Activated CD8-positive, alpha-beta T cell treated with anti-CD3 and anti-CD28 coated beads for 36 hours (primary cell): Measurements from ENCODE around the gene PTPN20. TPM values are rescaled to one million over a fixed set of nuclear protein-coding genes. Genes with fewer than 3 reads are reported as not detected.

Experiments
- ATAC-seq: fragments of 200-7000 bp; cut with Tn5 transposase; one replicate; pipeline ENCODE4 v1.10.0; 2021; ENCODE audit warnings: mild to moderate bottlenecking, moderate library complexity
- CTCF ChIA-PET: fragments of 350-600 bp; sonication (Branson Sonifier 250); formaldehyde crosslinking; loops from one replicate; lab custom pipeline; 2021; ENCODE audit warnings: antibody characterized with exemption; lab: Charles Lee
- POLR2A ChIA-PET: fragments of 350-600 bp; sonication (Branson Sonifier 250); formaldehyde crosslinking; loops from one replicate; lab custom pipeline; 2021; ENCODE audit warnings: antibody characterized with exemption; lab: Charles Lee
- DNase-seq: peaks from one replicate; pipeline ENCODE4 v3.0.0-alpha.2; 2020
- H3K27ac Mint-ChIP-seq: one replicate; pipeline ENCODE4 v1.8.0; 2021; ENCODE audit warnings: mild to moderate bottlenecking, mixed read lengths
- H3K27me3 Mint-ChIP-seq: one replicate; pipeline ENCODE4 v1.8.0; 2021; ENCODE audit warnings: mixed read lengths
- H3K36me3 Mint-ChIP-seq: one replicate; pipeline ENCODE4 v1.8.0; 2021; ENCODE audit warnings: low read depth, mixed read lengths
- H3K4me1 Mint-ChIP-seq: one replicate; pipeline ENCODE4 v1.8.0; 2021; ENCODE audit warnings: low read depth, mixed read lengths
- H3K4me3 Mint-ChIP-seq: one replicate; pipeline ENCODE4 v1.8.0; 2021; ENCODE audit warnings: mild to moderate bottlenecking, moderate library complexity, mixed read lengths
- H3K9me3 Mint-ChIP-seq: one replicate; pipeline ENCODE4 v1.8.0; 2021; ENCODE audit warnings: mixed read lengths
- CTCF ChIP-seq: fragments of 200-600 bp; IDR thresholded peaks from one replicate; pipeline ENCODE4 v1.8.0; 2022; ENCODE audit warnings: antibody characterized with exemption, mild to moderate bottlenecking
- intact Hi-C: fragments of 100-400 bp; cut with micrococcal nuclease; formaldehyde crosslinking; loops from one replicate; pipeline ENCODE4 v1.10.0; 2022
- total RNA-seq, 2 experiments: library from RNA; stranded (reverse); gene quantifications; one replicate each; pipeline ENCODE4 v1.2.3, GENCODE V29; 2021

Gene PTPN20
- total RNA-seq, 2 experiments from 2014 or later = 0.11 to 0.47 TPM

- Mint-ChIP-seq H3K36me3 (no peaks in the 10 kb centered on the region), H3K4me3 (no peak overlapping the region), H3K27me3 (no peaks in the 10 kb centered on the region), H3K9me3 (no peaks in the 10 kb centered on the region), H3K4me1 (peaks cover 20% of the 10 kb centered on the region), H3K27ac (peak overlapping the region; percentile 31)
- DNase-seq = peak; percentile 88
- peak; percentile 90 for TF ChIP-seq CTCF
- ChIA-PET CTCF (interaction anchor here (0.6 to 7.3 kb wide), 73 partner anchors 9 to 316 kb away, joined by 3 to 204 read pairs (median 5); partner anchors contain the start of gene GDF10), POLR2A (interaction anchor here (0.6 to 1.5 kb wide), 5 partner anchors 15 to 800 kb away, joined by 3 to 7 read pairs (median 3); no protein-coding TSS in a partner anchor)
- intact Hi-C loops = loop anchor here (2.0 kb wide), 1 partner anchor 265 kb away; no protein-coding TSS in a partner anchor
- ATAC-seq = peak; percentile 76
Measured at GRCh38 chr10:47047577-47048525, 136.6 kb downstream of the PTPN20 start.

- Mint-ChIP-seq H3K36me3 (no peaks in the 10 kb centered on the region), H3K4me3 (no peak overlapping the region), H3K9me3 (no peaks in the 10 kb centered on the region), H3K27ac (peak overlapping the region; percentile 31), H3K27me3 (no peaks in the 10 kb centered on the region), H3K4me1 (peaks cover 20% of the 10 kb centered on the region)
- intact Hi-C loops = no loop called here
- peak; percentile 68 for DNase-seq
- no peak for TF ChIP-seq CTCF
- peak; percentile 79 for ATAC-seq
- POLR2A ChIA-PET = interaction anchor here (0.6 to 1.5 kb wide), 3 partner anchors 15 to 801 kb away, joined by 3 to 7 read pairs (median 3); no protein-coding TSS in a partner anchor
- CTCF ChIA-PET = interaction anchor here (0.7 to 7.3 kb wide), 55 partner anchors 10 to 315 kb away, joined by 3 to 204 read pairs (median 6); no protein-coding TSS in a partner anchor
Measured at GRCh38 chr10:47048526-47048905, 137.3 kb downstream of the PTPN20 start.

GRCh38 chr10:47049056-47049851 lies 138.0 kb downstream of the PTPN20 start:
- peaks cover 20% of the 10 kb centered on the region for H3K4me1 Mint-ChIP-seq
- H3K9me3 Mint-ChIP-seq = no peaks in the 10 kb centered on the region
- no peak overlapping the region for H3K27ac Mint-ChIP-seq
- intact Hi-C loops = no loop called here
- DNase-seq = no peak
- ATAC-seq = no peak
- TF ChIP-seq CTCF = no peak
- H3K36me3 Mint-ChIP-seq = no peaks in the 10 kb centered on the region
- H3K4me3 Mint-ChIP-seq = no peak overlapping the region
- ChIA-PET POLR2A (no interaction called here), CTCF (interaction anchor here (0.7 to 7.3 kb wide), 25 partner anchors 15 to 296 kb away, joined by 3 to 204 read pairs (median 10); no protein-coding TSS in a partner anchor)
- H3K27me3 Mint-ChIP-seq = no peaks in the 10 kb centered on the region

- H3K36me3 Mint-ChIP-seq = no peaks in the 10 kb centered on the region
- no peak overlapping the region for H3K4me3 Mint-ChIP-seq
- no peak for ATAC-seq
- peaks cover 20% of the 10 kb centered on the region for H3K4me1 Mint-ChIP-seq
- H3K27ac Mint-ChIP-seq = no peak overlapping the region
- intact Hi-C loops = no loop called here
- H3K27me3 Mint-ChIP-seq = no peaks in the 10 kb centered on the region
- ChIA-PET CTCF (interaction anchor here (1.1 to 7.3 kb wide), 5 partner anchors 25 to 263 kb away, joined by 4 to 204 read pairs (median 16); no protein-coding TSS in a partner anchor), POLR2A (no interaction called here)
- H3K9me3 Mint-ChIP-seq = no peaks in the 10 kb centered on the region
- no peak for TF ChIP-seq CTCF
- DNase-seq = no peak
Measured at GRCh38 chr10:47049906-47050305, 138.7 kb downstream of the PTPN20 start.
